B cell (primary cell): ENCODE data around the gene GAST.

Source experiments
- EZH2 ChIP-seq: IDR thresholded peaks from 2 replicates; pipeline ENCODE4 v1.6.1; 2012; ENCODE audit warnings: borderline replicate concordance, low read depth, mild to moderate bottlenecking, moderate library complexity, low read length; ENCODE audit not compliant: insufficient read depth, poor library complexity, severe bottlenecking
- TF ChIP-seq, protein P1 (sequence below): fragments of 200-600 bp; IDR thresholded peaks from one replicate; pipeline ENCODE4 v1.8.0; 2022; ENCODE audit warnings: antibody characterized with exemption, mild to moderate bottlenecking

DNA sequence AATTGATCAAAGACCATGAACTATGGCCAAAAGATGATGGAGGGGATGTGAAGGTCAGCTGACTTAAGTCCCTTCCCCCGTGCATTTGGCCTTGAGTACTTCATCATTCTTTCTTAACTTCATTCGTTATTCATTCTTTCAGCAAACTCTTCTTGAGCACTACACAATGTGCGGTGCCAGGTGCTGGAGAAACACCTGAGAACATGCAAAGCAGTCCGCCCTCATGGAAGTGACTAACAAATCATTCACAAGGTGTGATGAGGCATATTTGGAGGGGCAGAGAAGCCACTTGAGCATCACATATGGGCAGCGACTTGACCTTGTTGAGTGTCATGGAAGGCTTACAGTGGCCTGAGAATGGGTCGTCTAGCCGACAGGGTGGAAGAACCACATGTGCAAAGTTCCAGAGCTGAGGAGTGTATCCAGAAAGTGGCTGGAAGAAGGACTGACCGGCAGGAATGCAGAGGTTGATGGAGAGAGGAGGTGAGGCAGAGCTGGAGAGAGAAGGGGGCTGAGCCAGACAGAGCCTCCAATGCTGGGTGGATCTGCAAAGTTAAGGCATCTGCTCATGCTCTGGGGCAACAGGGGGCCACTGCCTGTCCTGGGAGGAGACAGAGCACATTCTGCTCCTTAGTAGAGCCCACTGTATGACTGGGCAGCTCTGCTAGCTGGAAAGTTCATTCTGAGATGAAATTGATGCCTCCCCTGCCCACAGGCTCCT, 48.5 kb upstream of the GAST start:
- TF ChIP-seq, protein P1, sequence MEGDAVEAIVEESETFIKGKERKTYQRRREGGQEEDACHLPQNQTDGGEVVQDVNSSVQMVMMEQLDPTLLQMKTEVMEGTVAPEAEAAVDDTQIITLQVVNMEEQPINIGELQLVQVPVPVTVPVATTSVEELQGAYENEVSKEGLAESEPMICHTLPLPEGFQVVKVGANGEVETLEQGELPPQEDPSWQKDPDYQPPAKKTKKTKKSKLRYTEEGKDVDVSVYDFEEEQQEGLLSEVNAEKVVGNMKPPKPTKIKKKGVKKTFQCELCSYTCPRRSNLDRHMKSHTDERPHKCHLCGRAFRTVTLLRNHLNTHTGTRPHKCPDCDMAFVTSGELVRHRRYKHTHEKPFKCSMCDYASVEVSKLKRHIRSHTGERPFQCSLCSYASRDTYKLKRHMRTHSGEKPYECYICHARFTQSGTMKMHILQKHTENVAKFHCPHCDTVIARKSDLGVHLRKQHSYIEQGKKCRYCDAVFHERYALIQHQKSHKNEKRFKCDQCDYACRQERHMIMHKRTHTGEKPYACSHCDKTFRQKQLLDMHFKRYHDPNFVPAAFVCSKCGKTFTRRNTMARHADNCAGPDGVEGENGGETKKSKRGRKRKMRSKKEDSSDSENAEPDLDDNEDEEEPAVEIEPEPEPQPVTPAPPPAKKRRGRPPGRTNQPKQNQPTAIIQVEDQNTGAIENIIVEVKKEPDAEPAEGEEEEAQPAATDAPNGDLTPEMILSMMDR = no peak
- TF ChIP-seq EZH2 = no peak
